SK-N-SH treated with all-trans-retinoic acid at 6 μM for 48 hours (cell line): ENCODE results near the gene BCAR1.

Experiments
- ATAC-seq: fragments of 200-7000 bp; cut with Tn5 transposase; 3 replicates; pipeline ENCODE4 v1.9.1; 2020; ENCODE audit warnings: mild to moderate bottlenecking, moderate library complexity
- ARNTL ChIP-seq: fragments of 450-650 bp; formaldehyde crosslinking; IDR thresholded peaks from 2 replicates; pipeline ENCODE4 v1.5.0; 2020; ENCODE audit warnings: low read depth, mild to moderate bottlenecking, moderate library complexity, borderline replicate concordance
- BACH2 ChIP-seq: fragments of 250-450 bp; sonication (Bioruptor Pico); IDR thresholded peaks from 2 replicates; pipeline ENCODE4 v1.9.0; 2021; ENCODE audit warnings: mild to moderate bottlenecking, borderline replicate concordance
- CREB5 ChIP-seq: fragments of 250-450 bp; sonication (Bioruptor Pico); IDR thresholded peaks from 2 replicates; pipeline ENCODE4 v1.5.1; 2020; ENCODE audit warnings: low read depth, mild to moderate bottlenecking, moderate library complexity
- CSDC2 ChIP-seq: fragments of 250-450 bp; sonication (Bioruptor Pico); IDR thresholded peaks from 2 replicates; pipeline ENCODE4 v1.5.0; 2020; ENCODE audit warnings: mild to moderate bottlenecking, moderate library complexity
- CSRNP3 ChIP-seq: fragments of 250-450 bp; sonication (Bioruptor Pico); IDR thresholded peaks from 2 replicates; pipeline ENCODE4 v1.5.1; 2021; ENCODE audit warnings: mild to moderate bottlenecking, moderate library complexity
- ESRRG ChIP-seq: fragments of 250-450 bp; sonication (Bioruptor Pico); IDR thresholded peaks from 2 replicates; pipeline ENCODE4 v1.6.1; 2021; ENCODE audit warnings: mild to moderate bottlenecking
- GLIS3 ChIP-seq: fragments of 250-450 bp; sonication (Bioruptor Pico); IDR thresholded peaks from 2 replicates; pipeline ENCODE4 v1.5.0; 2020; ENCODE audit warnings: mild to moderate bottlenecking, moderate library complexity
- ISL1 ChIP-seq: fragments of 250-450 bp; sonication (Bioruptor Pico); IDR thresholded peaks from 2 replicates; pipeline ENCODE4 v2.1.2; 2022; ENCODE audit warnings: mild to moderate bottlenecking, moderate library complexity
- OSR1 ChIP-seq: fragments of 250-450 bp; sonication (Bioruptor Pico); IDR thresholded peaks from 2 replicates; pipeline ENCODE4 v1.8.0; 2022; ENCODE audit warnings: moderate library complexity, mild to moderate bottlenecking, inconsistent platforms
- POU6F1 ChIP-seq: fragments of 250-450 bp; sonication (Bioruptor Pico); IDR thresholded peaks from 2 replicates; pipeline ENCODE4 v1.8.0; 2021; ENCODE audit warnings: low read depth, mild to moderate bottlenecking, moderate library complexity, borderline replicate concordance
- PPARA ChIP-seq: fragments of 250-450 bp; sonication (Bioruptor Pico); IDR thresholded peaks from 2 replicates; pipeline ENCODE4 v1.5.0; 2020; ENCODE audit warnings: mild to moderate bottlenecking, borderline replicate concordance
- RARB ChIP-seq: fragments of 250-450 bp; sonication (Bioruptor Pico); IDR thresholded peaks from 2 replicates; pipeline ENCODE4 v1.8.0; 2021; ENCODE audit warnings: mild to moderate bottlenecking, moderate library complexity
- SNAI2 ChIP-seq: fragments of 250-450 bp; sonication (Bioruptor Pico); IDR thresholded peaks from 2 replicates; pipeline ENCODE4 v1.5.0; 2020; ENCODE audit warnings: mild to moderate bottlenecking, moderate library complexity
- TCF4 ChIP-seq: fragments of 250-450 bp; sonication (Bioruptor Pico); IDR thresholded peaks from 2 replicates; pipeline ENCODE4 v1.8.0; 2021; ENCODE audit warnings: mild to moderate bottlenecking, moderate library complexity, borderline replicate concordance
- TOX ChIP-seq: fragments of 250-450 bp; sonication (Bioruptor Pico); IDR thresholded peaks from 2 replicates; pipeline ENCODE4 v1.8.0; 2021; ENCODE audit warnings: mild to moderate bottlenecking, moderate library complexity, borderline replicate concordance
- TSHZ2 ChIP-seq: fragments of 250-450 bp; sonication (Bioruptor Pico); IDR thresholded peaks from 2 replicates; pipeline ENCODE4 v1.5.0; 2020; ENCODE audit warnings: mild to moderate bottlenecking, moderate library complexity
- ZC3H10 ChIP-seq: fragments of 250-450 bp; sonication (Bioruptor Pico); IDR thresholded peaks from 2 replicates; pipeline ENCODE4 v1.5.1; 2021; ENCODE audit warnings: mild to moderate bottlenecking, moderate library complexity
- ZFP3 ChIP-seq: fragments of 250-450 bp; sonication (Bioruptor Pico); IDR thresholded peaks from 2 replicates; pipeline ENCODE4 v1.5.0; 2020; ENCODE audit warnings: mild to moderate bottlenecking, moderate library complexity
- ZFP30 ChIP-seq: fragments of 450-650 bp; formaldehyde crosslinking; IDR thresholded peaks from 2 replicates; pipeline ENCODE4 v1.5.0; 2022; ENCODE audit warnings: mild to moderate bottlenecking, moderate library complexity
- ZNF565 ChIP-seq: fragments of 450-650 bp; formaldehyde crosslinking; conservative IDR thresholded peaks from 2 replicates; pipeline ENCODE4 v1.5.0; 2020; ENCODE audit warnings: low read depth, mild to moderate bottlenecking, moderate library complexity
- ZNF8 ChIP-seq: fragments of 450-650 bp; formaldehyde crosslinking; IDR thresholded peaks from 2 replicates; pipeline ENCODE4 v1.5.0; 2020; ENCODE audit warnings: mild to moderate bottlenecking, moderate library complexity

Gene BCAR1

GRCh38 chr16:75198135-75198600 is 53.3 kb downstream of the BCAR1 start:
- peak; percentile 23; the same call in 2 of the 3 replicates for ATAC-seq

GRCh38 chr16:75197522-75198134 is 53.8 kb downstream of the BCAR1 start:
- ATAC-seq, result no peak
- TF ChIP-seq ZNF8 (CRISPR knock-in tag) (no peak), TSHZ2 (CRISPR knock-in tag) (no peak), GLIS3 (CRISPR knock-in tag) (no peak), ZFP30 (CRISPR knock-in tag) (no peak), CSRNP3 (no peak), CSDC2 (CRISPR knock-in tag) (no peak), ISL1 (CRISPR knock-in tag) (no peak), ZFP3 (CRISPR knock-in tag) (no peak), RARB (CRISPR knock-in tag) (no peak), OSR1 (CRISPR knock-in tag) (no peak), BACH2 (CRISPR knock-in tag) (no peak), SNAI2 (CRISPR knock-in tag) (no peak), TCF4 (no peak)

More at GRCh38 chr16:75198135-75198600, 53.3 kb downstream of the BCAR1 start:
- TF ChIP-seq ZNF8 (CRISPR knock-in tag), result no peak
- no peak for TF ChIP-seq SNAI2 (CRISPR knock-in tag)
- TF ChIP-seq ISL1 (CRISPR knock-in tag), result no peak
- TF ChIP-seq TCF4, result no peak
- no peak for TF ChIP-seq ARNTL (CRISPR knock-in tag)
- TF ChIP-seq ZFP30 (CRISPR knock-in tag), result no peak
- TF ChIP-seq ESRRG (CRISPR knock-in tag), result no peak
- no peak for TF ChIP-seq TSHZ2 (CRISPR knock-in tag)

- no peak for ATAC-seq
- no peak for TF ChIP-seq TOX (CRISPR knock-in tag)
- TF ChIP-seq CSRNP3, result no peak
- no peak for TF ChIP-seq ISL1 (CRISPR knock-in tag)
- no peak for TF ChIP-seq OSR1 (CRISPR knock-in tag)
- TF ChIP-seq SNAI2 (CRISPR knock-in tag), result no peak
Observed at GRCh38 chr16:75196836-75197235, 54.6 kb downstream of the BCAR1 start.

GRCh38 chr16:75195811-75196790 is 55.3 kb downstream of the BCAR1 start:
- ATAC-seq, result no peak
- TF ChIP-seq ISL1 (CRISPR knock-in tag), result no peak
- no peak for TF ChIP-seq ESRRG (CRISPR knock-in tag)
- no peak for TF ChIP-seq ARNTL (CRISPR knock-in tag)
- no peak for TF ChIP-seq CREB5 (CRISPR knock-in tag)
- no peak for TF ChIP-seq TOX (CRISPR knock-in tag)
- no peak for TF ChIP-seq POU6F1
- no peak for TF ChIP-seq ZFP3 (CRISPR knock-in tag)
- no peak for TF ChIP-seq ZFP30 (CRISPR knock-in tag)
- no peak for TF ChIP-seq ZNF565 (CRISPR knock-in tag)
- TF ChIP-seq TCF4, result no peak
- TF ChIP-seq GLIS3 (CRISPR knock-in tag), result no peak
- TF ChIP-seq OSR1 (CRISPR knock-in tag), result no peak
- TF ChIP-seq ZC3H10, result no peak
- no peak for TF ChIP-seq PPARA
